Epithelial cell of prostate (primary cell): ENCODE data around the gene UMPS.
A peak's percentile ranks its signal among the peaks of the same experiment; 100 is the strongest.
"Not testable (repeated sequence)": the region's sequence is repeated elsewhere in the genome, so short reads cannot be mapped to it uniquely, and the experiment has no call there.

Source experiments
- DNase-seq: peaks from one replicate; pipeline ENCODE4 v3.0.0-alpha.2; 2011; ENCODE audit warnings: low read depth, low spot score
- H3K27ac ChIP-seq: fragments of 450-650 bp; 2 replicates; pipeline ENCODE4 v1.5.1; 2017; ENCODE audit warnings: mild to moderate bottlenecking

UMPS gene

GRCh38 chr3:124776856-124777255 is 46.6 kb downstream of the UMPS start:
- H3K27ac ChIP-seq: no peak overlapping the region
- DNase-seq: no peak

- no peak overlapping the region for H3K27ac ChIP-seq
- no peak for DNase-seq
These were observed 47.7 kb downstream of the UMPS start for GRCh38 chr3:124777762-124778470.

GRCh38 chr3:124779116-124779515 is 48.9 kb downstream of the UMPS start:
- no peak overlapping the region for H3K27ac ChIP-seq
- DNase-seq: no peak

GRCh38 chr3:124779751-124780191 is 49.5 kb downstream of the UMPS start:
- no peak overlapping the region for H3K27ac ChIP-seq
- DNase-seq: no peak

GRCh38 chr3:124780356-124780755 is 50.1 kb downstream of the UMPS start:
- DNase-seq: no peak
- H3K27ac ChIP-seq: no peak overlapping the region

- H3K27ac ChIP-seq: no peak overlapping the region
- no peak for DNase-seq
These were observed 50.7 kb downstream of the UMPS start for GRCh38 chr3:124780761-124781475.

GRCh38 chr3:124781476-124782376 is 51.5 kb downstream of the UMPS start:
- H3K27ac ChIP-seq: no peak overlapping the region
- no peak for DNase-seq

GRCh38 chr3:124782377-124782712 is 52.1 kb downstream of the UMPS start:
- DNase-seq, H3K27ac ChIP-seq: not testable (repeated sequence)

GRCh38 chr3:124783696-124784095 is 53.4 kb downstream of the UMPS start:
- DNase-seq: no peak
- no peak overlapping the region for H3K27ac ChIP-seq

GRCh38 chr3:124784686-124785382 is 54.6 kb downstream of the UMPS start:
- no peak for DNase-seq
- no peak overlapping the region for H3K27ac ChIP-seq

GRCh38 chr3:124785973-124786372 is 55.7 kb downstream of the UMPS start:
- DNase-seq: no peak
- H3K27ac ChIP-seq: no peak overlapping the region

- no peak for DNase-seq
- peak overlapping the region; percentile 6 for H3K27ac ChIP-seq
These were observed 56.4 kb downstream of the UMPS start for GRCh38 chr3:124786511-124787241.

- H3K27ac ChIP-seq: no peak overlapping the region
- DNase-seq: no peak
These were observed 57.4 kb downstream of the UMPS start for GRCh38 chr3:124787476-124788195.

GRCh38 chr3:124788254-124788745 is 58.0 kb downstream of the UMPS start:
- no peak overlapping the region for H3K27ac ChIP-seq
- DNase-seq: no peak

- H3K27ac ChIP-seq, DNase-seq: not testable (repeated sequence)
These were observed 58.9 kb downstream of the UMPS start for GRCh38 chr3:124789103-124789502.

- no peak for DNase-seq
- no peak overlapping the region for H3K27ac ChIP-seq
These were observed 60.9 kb downstream of the UMPS start for GRCh38 chr3:124791142-124791541.

GRCh38 chr3:124791639-124792151 is 61.4 kb downstream of the UMPS start:
- DNase-seq: no peak
- H3K27ac ChIP-seq: no peak overlapping the region

GRCh38 chr3:124792341-124793040 is 62.2 kb downstream of the UMPS start:
- H3K27ac ChIP-seq: peak overlapping the region; percentile 38
- no peak for DNase-seq
